DMS153 treated with DMSO at 0.1 percent for 48 hours (cell line): ENCODE results near the gene BMP6.

ENCODE experiments used
- DNase-seq: peaks from one replicate; lab custom pipeline; 2025; ENCODE audit not compliant: unreplicated experiment; lab: John Stamatoyannopoulos, UW

BMP6 gene

GRCh38 chr6:7901780-7902179 is 175.9 kb downstream of the BMP6 start:
- no peak for DNase-seq

- DNase-seq: no peak
Observed at GRCh38 chr6:7902221-7902620, 176.3 kb downstream of the BMP6 start.

DNA sequence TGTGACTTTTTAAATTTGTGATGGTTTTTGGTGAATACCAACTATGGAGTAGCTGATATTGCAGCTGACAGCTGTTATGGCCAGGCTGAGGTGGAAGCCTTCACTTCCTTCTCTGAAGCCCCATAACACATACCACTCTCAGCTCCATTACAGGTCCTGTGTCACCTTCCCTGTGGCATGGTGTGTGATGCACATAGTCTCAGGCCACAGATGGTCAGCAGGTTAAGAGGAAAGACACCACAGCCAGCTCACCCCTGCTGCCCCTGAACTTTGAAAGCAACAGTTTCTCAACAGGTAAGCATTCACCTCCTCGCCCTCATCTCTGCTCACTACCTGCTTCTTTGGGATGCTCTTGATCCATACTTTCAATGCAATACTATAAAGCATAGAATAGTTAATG is 177.0 kb downstream of the BMP6 start:
- no peak for DNase-seq

GRCh38 chr6:7903673-7904072 is 177.8 kb downstream of the BMP6 start:
- no peak for DNase-seq

GRCh38 chr6:7904654-7905319 is 178.9 kb downstream of the BMP6 start:
- no peak for DNase-seq

DNA sequence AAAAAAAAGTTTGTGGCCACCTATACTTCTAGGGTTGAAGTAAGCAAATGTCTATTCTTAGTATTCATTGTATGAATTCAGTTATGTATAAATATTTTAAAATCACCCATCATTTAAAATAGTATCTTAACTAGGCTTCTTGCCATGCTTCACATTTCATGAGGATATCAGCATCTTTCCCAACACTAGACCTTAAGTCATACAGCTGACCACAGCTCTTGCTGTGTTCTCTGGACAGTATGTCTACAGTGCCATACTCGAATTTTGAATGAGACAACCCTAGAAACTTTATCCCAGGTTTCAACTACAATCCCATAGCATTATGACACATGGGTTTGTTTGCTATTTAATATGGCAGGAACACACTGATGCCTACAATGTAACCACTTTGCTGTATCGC is 179.5 kb downstream of the BMP6 start:
- DNase-seq: no peak

- no peak for DNase-seq
Observed at GRCh38 chr6:7906741-7907140, 180.8 kb downstream of the BMP6 start.

DNA sequence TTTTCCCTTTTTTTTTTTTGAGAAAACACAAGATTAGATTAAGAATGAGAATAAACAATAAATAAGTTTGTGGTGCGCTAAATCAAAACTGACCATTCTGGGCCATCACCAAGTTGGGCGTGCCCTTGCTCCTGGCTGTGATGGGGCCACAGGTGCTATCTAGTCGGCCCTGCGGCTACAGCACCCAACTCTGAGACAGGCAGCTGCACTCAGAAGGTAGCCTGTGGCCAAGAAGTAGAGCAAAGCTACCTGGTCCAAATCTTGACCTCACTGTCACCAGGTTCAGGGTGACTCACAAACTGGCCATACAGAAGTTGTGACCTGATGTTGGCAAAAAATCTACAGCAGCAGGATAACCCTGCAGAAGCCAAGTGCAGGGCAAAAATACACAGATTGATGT is 181.3 kb downstream of the BMP6 start:
- no peak for DNase-seq

GRCh38 chr6:7909323-7910276 is 183.7 kb downstream of the BMP6 start:
- no peak for DNase-seq

DNA sequence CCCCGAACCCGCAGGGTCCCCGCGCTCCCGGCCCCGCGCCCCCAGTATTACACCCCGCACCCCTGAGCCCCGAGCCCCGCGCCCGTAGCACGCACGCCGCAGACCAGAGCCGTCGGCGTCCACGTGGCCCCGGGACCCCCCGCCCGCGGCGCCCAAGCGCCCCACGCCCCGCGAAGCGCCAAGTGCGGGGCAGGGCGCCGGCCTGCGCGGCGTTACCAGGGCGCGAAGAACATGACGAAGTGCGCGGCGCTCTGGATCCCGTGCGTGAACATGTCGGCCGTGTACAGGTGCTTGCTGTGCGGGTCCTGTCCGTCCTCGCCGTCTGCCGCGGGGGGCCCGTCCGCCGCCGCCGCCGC is 184.4 kb downstream of the BMP6 start:
- no peak for DNase-seq

- DNase-seq: no peak
Observed at GRCh38 chr6:7910654-7911344, 184.9 kb downstream of the BMP6 start, which contains the start of gene TXNDC5. Gene TXNDC5 (minus strand): TSS chr6:7910788. CDS start chr6:7910776, 12 bp downstream.

GRCh38 chr6:7911345-7911725 is 185.4 kb downstream of the BMP6 start:
- no peak for DNase-seq

GRCh38 chr6:7912024-7912423 is 186.1 kb downstream of the BMP6 start:
- no peak for DNase-seq

GRCh38 chr6:7912736-7913517 is 187.0 kb downstream of the BMP6 start:
- DNase-seq: no peak

GRCh38 chr6:7914311-7914710 is 188.4 kb downstream of the BMP6 start:
- DNase-seq: no peak

DNA sequence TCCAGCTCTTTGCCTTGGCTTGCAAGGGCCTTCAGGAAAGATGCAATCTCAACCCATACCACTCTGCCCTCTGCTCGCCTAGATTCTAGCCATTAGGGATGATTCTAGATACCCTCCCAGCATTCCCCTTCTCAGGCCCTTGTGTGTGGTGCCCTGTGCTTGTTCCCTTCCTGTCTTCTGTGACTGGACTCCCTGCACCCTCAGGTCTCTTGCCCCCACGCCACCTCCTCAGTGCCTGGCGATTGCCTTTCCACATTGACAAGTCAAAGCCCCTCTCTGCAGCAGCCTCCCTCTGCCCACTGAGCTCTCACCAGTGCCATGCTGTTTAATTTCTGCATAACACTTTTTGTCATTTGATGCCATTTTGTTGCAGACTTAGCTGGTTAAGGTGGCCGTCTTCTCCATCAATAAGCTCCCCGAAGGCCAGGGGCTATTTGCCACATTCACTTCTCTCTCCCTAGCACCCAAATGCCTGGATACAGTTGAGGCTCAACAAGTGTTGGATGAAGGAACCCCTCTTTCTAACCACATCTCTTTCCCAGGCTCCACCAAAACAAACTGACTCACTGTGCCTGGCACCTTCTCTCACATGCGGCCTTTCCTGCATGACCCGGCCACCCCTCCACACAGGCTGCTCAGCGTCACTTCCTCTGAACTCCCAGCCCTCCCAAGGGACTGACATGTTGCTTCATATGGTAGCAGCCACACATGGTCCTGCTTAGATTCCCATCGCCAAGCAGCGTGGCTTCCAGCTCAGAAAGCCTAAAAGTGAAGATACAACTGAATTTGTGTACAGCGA is 189.3 kb downstream of the BMP6 start:
- no peak for DNase-seq

DNA sequence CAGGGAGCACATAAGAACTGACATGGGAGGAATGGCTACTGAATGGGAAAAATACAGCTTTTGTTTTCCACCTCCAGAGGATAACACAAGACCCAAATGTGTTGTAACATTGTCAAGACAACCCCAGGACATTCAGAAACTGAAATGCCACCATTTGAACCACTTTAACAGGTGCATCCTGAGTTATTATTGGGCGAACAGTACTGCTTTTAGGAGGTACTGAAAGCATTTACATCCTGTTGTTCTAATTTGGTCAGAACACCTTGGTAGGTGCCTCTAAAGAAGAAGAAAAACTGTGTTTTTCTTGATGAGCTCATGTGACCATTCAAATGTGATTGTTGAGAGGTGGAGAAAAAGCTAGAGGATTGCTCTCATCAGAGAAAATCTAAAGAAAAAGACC is 191.1 kb downstream of the BMP6 start:
- no peak for DNase-seq

DNA sequence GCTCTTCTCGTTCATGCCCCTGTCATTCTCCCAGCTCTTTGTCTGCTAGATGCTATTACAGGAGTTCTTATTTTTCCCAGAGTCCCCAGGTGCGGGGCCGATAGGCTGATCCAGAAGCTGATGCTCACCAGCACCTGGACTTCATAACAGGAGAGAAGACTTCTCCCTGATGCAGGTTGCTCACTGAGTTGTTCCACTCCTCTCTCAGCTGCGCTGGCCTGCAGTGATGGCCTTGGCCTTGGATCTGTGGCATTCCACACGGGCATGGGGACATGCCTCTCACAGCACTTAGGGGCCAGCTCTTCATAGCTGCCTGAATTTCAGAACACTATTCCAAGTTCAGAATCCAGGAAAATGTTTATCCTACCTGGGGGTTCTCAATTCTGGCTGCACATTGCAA is 191.8 kb downstream of the BMP6 start:
- DNase-seq: no peak

- no peak for DNase-seq
Observed at GRCh38 chr6:7918403-7918802, 192.5 kb downstream of the BMP6 start.

DNA sequence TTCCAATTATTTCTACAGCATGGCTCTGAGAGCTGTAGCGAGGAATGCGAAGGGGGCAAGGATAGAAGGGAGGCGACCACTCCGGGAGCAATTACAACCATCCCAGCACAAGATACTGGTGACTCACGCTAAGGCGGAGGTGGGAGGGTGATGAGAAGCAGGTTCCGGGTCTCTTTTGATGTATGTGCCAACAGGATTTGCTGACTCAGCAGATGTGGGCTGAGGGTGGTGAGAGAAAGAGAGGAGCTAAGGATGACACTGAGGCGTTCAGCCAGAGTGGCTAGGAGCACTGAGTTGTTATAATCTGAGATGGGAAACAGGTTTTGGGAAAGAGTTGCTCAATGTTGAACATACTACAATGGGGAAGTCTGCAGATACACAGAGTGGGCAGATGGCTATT is 194.0 kb downstream of the BMP6 start:
- DNase-seq: no peak
